IMR-90 (cell line): ENCODE measurements around the gene LDAH. TPM values are rescaled to one million over a fixed set of nuclear protein-coding genes. Genes with fewer than 3 reads are reported as not detected.

Source experiments
- ATAC-seq: fragments of 200-7000 bp; cut with Tn5 transposase; 2 replicates; pipeline ENCODE4 v1.9.1; 2020; ENCODE audit warnings: low read depth, mild to moderate bottlenecking, moderate library complexity
- BruUV-seq: library from RNA; stranded (reverse); fragments of 400-500 nt; replicated peaks from 2 replicates; lab custom pipeline; 2021; lab: Mats Ljungman, UMichigan
- CTCF ChIA-PET: fragments of 300-600 bp; formaldehyde crosslinking; extraction: SDS; loops from one replicate; lab custom pipeline; 2021; ENCODE audit warnings: antibody characterized with exemption; lab: Yijun Ruan, JAX
- POLR2A ChIA-PET: fragments of 300-600 bp; sonication (Branson Sonifier 250); formaldehyde crosslinking; loops from one replicate; lab custom pipeline; 2022; ENCODE audit warnings: antibody characterized with exemption; ENCODE audit not compliant: unreplicated experiment; lab: Charles Lee
- DNase-seq: peaks from one replicate; pipeline ENCODE4 v3.0.0; 2013
- H2AFZ ChIP-seq: replicated peaks from 2 replicates; pipeline ENCODE3; 2013; ENCODE audit warnings: low read length, mild to moderate bottlenecking; ENCODE audit not compliant: poor library complexity
- H2AK5ac ChIP-seq: 2 replicates; pipeline ENCODE4 v1.6.1; 2013; ENCODE audit warnings: low read depth, low read length, inconsistent platforms
- H2AK9ac ChIP-seq: replicated peaks from 2 replicates; pipeline ENCODE3; 2013; ENCODE audit warnings: mild to moderate bottlenecking, low read depth, low read length, moderate library complexity; ENCODE audit not compliant: poor library complexity
- H2BK120ac ChIP-seq: 2 replicates; pipeline ENCODE4 v1.6.1; 2013; ENCODE audit warnings: low read depth, low read length, inconsistent platforms
- H2BK15ac ChIP-seq: 3 replicates; pipeline ENCODE4 v1.6.1; 2013; ENCODE audit warnings: low read depth, low read length, inconsistent platforms
- H2BK20ac ChIP-seq: 2 replicates; pipeline ENCODE4 v1.6.1; 2013; ENCODE audit warnings: low read depth, mild to moderate bottlenecking, inconsistent platforms, low read length, moderate library complexity
- H2BK5ac ChIP-seq: 2 replicates; pipeline ENCODE4 v1.6.1; 2013; ENCODE audit warnings: mild to moderate bottlenecking, low read depth, low read length, inconsistent platforms; ENCODE audit not compliant: poor library complexity, severe bottlenecking
- H3K14ac ChIP-seq: replicated peaks from 2 replicates; pipeline ENCODE4 v1.6.1; 2013; ENCODE audit warnings: low read depth, low read length, inconsistent platforms
- H3K18ac ChIP-seq: 2 replicates; pipeline ENCODE4 v1.6.1; 2013; ENCODE audit warnings: low read depth, low read length, control low read depth
- H3K23ac ChIP-seq: 2 replicates; pipeline ENCODE4 v1.6.1; 2013; ENCODE audit warnings: low read depth, low read length, inconsistent platforms
- H3K27ac ChIP-seq: 2 replicates; pipeline ENCODE4 v1.5.1; 2013; ENCODE audit warnings: mild to moderate bottlenecking, control low read depth, low read length; ENCODE audit not compliant: insufficient read depth
- H3K27me3 ChIP-seq: 2 replicates; pipeline ENCODE4 v1.6.1; 2013; ENCODE audit warnings: low read length; ENCODE audit not compliant: control insufficient read depth, insufficient read depth
- H3K36me3 ChIP-seq: 2 replicates; pipeline ENCODE4 v1.6.1; 2013; ENCODE audit warnings: low read length, mixed read lengths; ENCODE audit not compliant: control insufficient read depth, insufficient read depth
- H3K4ac ChIP-seq: 2 replicates; pipeline ENCODE4 v1.6.1; 2013; ENCODE audit warnings: low read depth, low read length, inconsistent platforms
- H3K4me1 ChIP-seq: 2 replicates; pipeline ENCODE4 v1.6.1; 2013; ENCODE audit warnings: low read length, mixed read lengths; ENCODE audit not compliant: control insufficient read depth, insufficient read depth
- H3K4me2 ChIP-seq: 2 replicates; pipeline ENCODE4 v1.6.1; 2013; ENCODE audit warnings: low read depth, mild to moderate bottlenecking, control low read depth, low read length, moderate library complexity
- H3K4me3 ChIP-seq: 2 replicates; pipeline ENCODE4 v1.5.1; 2013; ENCODE audit warnings: low read depth, mild to moderate bottlenecking, control low read depth, low read length, moderate library complexity; ENCODE audit not compliant: insufficient read depth
- H3K56ac ChIP-seq: 2 replicates; pipeline ENCODE4 v1.6.1; 2013; ENCODE audit warnings: low read length, inconsistent platforms; ENCODE audit not compliant: insufficient read depth; ENCODE audit errors: extremely low read depth
- H3K79me1 ChIP-seq, 2 experiments: 2 replicates each; pipeline ENCODE4 v1.6.1; 2013; ENCODE audit warnings: low read length in 2 of 2, inconsistent platforms in 1 of 2, low read depth in 1 of 2
- H3K9ac ChIP-seq: 2 replicates; pipeline ENCODE4 v1.6.1; 2013; ENCODE audit warnings: low read depth, low read length, control low read depth
- H3K9me1 ChIP-seq: 2 replicates; pipeline ENCODE4 v1.6.1; 2013; ENCODE audit warnings: low read length, inconsistent platforms; ENCODE audit not compliant: insufficient read depth
- H3K9me3 ChIP-seq: 2 replicates; pipeline ENCODE4 v1.6.1; 2013; ENCODE audit warnings: low read length; ENCODE audit not compliant: control insufficient read depth, insufficient read depth
- H4K20me1 ChIP-seq: 2 replicates; pipeline ENCODE4 v1.6.1; 2013; ENCODE audit warnings: low read length, inconsistent platforms; ENCODE audit not compliant: insufficient read depth
- H4K5ac ChIP-seq: 2 replicates; pipeline ENCODE4 v1.6.1; 2013; ENCODE audit warnings: mild to moderate bottlenecking, low read depth, low read length, control low read depth
- H4K8ac ChIP-seq, 2 experiments: 2 replicates each; pipeline ENCODE4 v1.6.1; 2013; ENCODE audit warnings: low read depth in 2 of 2, low read length in 2 of 2, control low read depth in 1 of 2, inconsistent platforms in 1 of 2
- H4K91ac ChIP-seq: 2 replicates; pipeline ENCODE4 v1.6.1; 2013; ENCODE audit warnings: low read depth, low read length, inconsistent platforms; ENCODE audit not compliant: insufficient read depth
- CHD1 ChIP-seq: IDR thresholded peaks from 2 replicates; pipeline ENCODE4 v1.6.1; 2012; ENCODE audit warnings: low read depth, low read length, improper control_type of control experiment
- MAFK ChIP-seq: IDR thresholded peaks from 2 replicates; pipeline ENCODE4 v1.6.1; 2012; ENCODE audit warnings: low read depth, low read length, improper control_type of control experiment
- RAD21 ChIP-seq: IDR thresholded peaks from 2 replicates; pipeline ENCODE4 v1.6.1; 2012; ENCODE audit warnings: low read length, improper control_type of control experiment
- RCOR1 ChIP-seq: IDR thresholded peaks from 2 replicates; pipeline ENCODE4 v1.6.1; 2012; ENCODE audit warnings: mild to moderate bottlenecking, low read length, improper control_type of control experiment; ENCODE audit not compliant: insufficient replicate concordance
- RFX5 ChIP-seq: IDR thresholded peaks from 2 replicates; pipeline ENCODE4 v1.8.0; 2012; ENCODE audit warnings: low read depth, mild to moderate bottlenecking, low read length, moderate library complexity
- SMC3 ChIP-seq: fragments of 150-350 bp; IDR thresholded peaks from 2 replicates; pipeline ENCODE4 v1.6.1; 2016; ENCODE audit warnings: low read depth, mild to moderate bottlenecking, antibody characterized with exemption, low read length, moderate library complexity
- dilution Hi-C: fragments of 300-500 bp; cut with HindIII; formaldehyde crosslinking; loops from one replicate; pipeline ENCODE4 v1.14.3; 2018; ENCODE audit warnings: low sequenced_read_pairs; ENCODE audit not compliant: unreplicated experiment
- in situ Hi-C: fragments of 300-500 bp; cut with MboI; formaldehyde crosslinking; loops from 3 replicates; pipeline ENCODE4 v1.14.3; 2019; ENCODE audit warnings: low sequenced_read_pairs, inconsistent platforms, mixed read lengths
- intact Hi-C: fragments of 100-400 bp; cut with micrococcal nuclease; formaldehyde crosslinking; loops from 2 replicates; pipeline ENCODE4 v1.10.0; 2022
- polyA plus RNA-seq, 3 experiments: library from polyadenylated mRNA; depleted of rRNA; stranded (reverse); fragments of >200 nt; gene quantifications; 2 replicates each; pipeline ENCODE4 v1.2.3, GENCODE V29; 2012; ENCODE audit warnings: low replicate concordance in 1 of 3
- total RNA-seq: library from RNA; depleted of rRNA; stranded (reverse); fragments of >200 nt; gene quantifications from 2 replicates; pipeline ENCODE4 v1.2.3, GENCODE V29; 2012
- TF ChIP-seq, protein P1 (sequence below): conservative IDR thresholded peaks from 2 replicates; pipeline ENCODE4 v1.5.1; 2012; ENCODE audit warnings: mild to moderate bottlenecking, low read depth, low read length, improper control_type of control experiment

Gene LDAH
- total and polyA plus RNA-seq, 2 of the 4 experiments (the other 2 are of a cell fraction), result 12.1 to 31.7 TPM

DNA sequence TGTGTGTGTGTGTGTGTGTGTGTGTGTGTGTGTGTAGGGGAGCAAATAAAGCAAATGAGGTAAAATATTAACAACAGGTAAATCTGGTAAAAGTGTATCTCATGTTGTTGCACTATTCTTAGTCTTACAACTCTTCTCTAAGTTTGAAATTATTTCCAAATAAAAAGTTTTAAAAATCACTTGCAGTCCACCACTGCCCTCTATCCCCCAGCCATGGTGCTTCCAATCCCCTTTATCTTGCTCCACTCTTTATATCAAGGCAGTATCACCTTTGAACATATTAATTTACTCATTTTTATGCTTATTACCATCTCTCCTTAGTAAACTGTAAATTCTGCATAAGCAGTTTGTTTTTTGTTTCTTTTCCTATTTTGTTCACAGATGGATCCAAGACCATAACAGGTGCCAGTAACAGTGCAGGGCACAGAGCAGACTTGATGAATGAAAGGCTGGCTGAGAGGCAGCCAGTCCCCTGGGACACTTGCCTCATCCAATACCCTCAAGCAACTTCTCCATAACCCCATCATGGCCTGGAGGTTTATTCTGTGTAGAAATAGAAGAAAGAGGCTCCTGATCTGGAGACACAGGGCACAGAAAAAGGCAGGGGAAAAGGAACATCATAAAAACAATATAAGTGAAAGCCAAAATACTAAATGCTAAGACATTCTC is 67.6 kb downstream of the LDAH start:
- no peaks in the 10 kb centered on the region for H3K4me1 ChIP-seq
- H2BK5ac ChIP-seq, result no peak overlapping the region
- TF ChIP-seq, protein P1, sequence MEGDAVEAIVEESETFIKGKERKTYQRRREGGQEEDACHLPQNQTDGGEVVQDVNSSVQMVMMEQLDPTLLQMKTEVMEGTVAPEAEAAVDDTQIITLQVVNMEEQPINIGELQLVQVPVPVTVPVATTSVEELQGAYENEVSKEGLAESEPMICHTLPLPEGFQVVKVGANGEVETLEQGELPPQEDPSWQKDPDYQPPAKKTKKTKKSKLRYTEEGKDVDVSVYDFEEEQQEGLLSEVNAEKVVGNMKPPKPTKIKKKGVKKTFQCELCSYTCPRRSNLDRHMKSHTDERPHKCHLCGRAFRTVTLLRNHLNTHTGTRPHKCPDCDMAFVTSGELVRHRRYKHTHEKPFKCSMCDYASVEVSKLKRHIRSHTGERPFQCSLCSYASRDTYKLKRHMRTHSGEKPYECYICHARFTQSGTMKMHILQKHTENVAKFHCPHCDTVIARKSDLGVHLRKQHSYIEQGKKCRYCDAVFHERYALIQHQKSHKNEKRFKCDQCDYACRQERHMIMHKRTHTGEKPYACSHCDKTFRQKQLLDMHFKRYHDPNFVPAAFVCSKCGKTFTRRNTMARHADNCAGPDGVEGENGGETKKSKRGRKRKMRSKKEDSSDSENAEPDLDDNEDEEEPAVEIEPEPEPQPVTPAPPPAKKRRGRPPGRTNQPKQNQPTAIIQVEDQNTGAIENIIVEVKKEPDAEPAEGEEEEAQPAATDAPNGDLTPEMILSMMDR, result peak; percentile 43
- TF ChIP-seq RCOR1 (no peak), RFX5 (no peak), SMC3 (peak; percentile 32; the same call in 1 of the 2 replicates), CHD1 (no peak), RAD21 (peak; percentile 45), MAFK (no peak)
- H4K5ac ChIP-seq, result no peak overlapping the region
- no peak overlapping the region for H2BK15ac ChIP-seq
- no peak overlapping the region for H3K56ac ChIP-seq
- no peak overlapping the region for H3K18ac ChIP-seq
- dilution Hi-C loops, result no loop called here
- H2AK5ac ChIP-seq, result no peak overlapping the region
- no peak overlapping the region for H3K4me3 ChIP-seq
- ATAC-seq (peak; percentile 46; the same call in 1 of the 2 replicates), DNase-seq (peak; percentile 7)
- no peak overlapping the region for H3K23ac ChIP-seq
- intact Hi-C loops, result loop anchor here (2.0 kb wide), 1 partner anchor 94 kb away; no protein-coding TSS in a partner anchor
- no peak overlapping the region for H3K4me2 ChIP-seq
- no peak overlapping the region for H3K9ac ChIP-seq
- H4K91ac ChIP-seq, result no peak overlapping the region
- H4K20me1 ChIP-seq, result no peaks in the 10 kb centered on the region
- H3K79me1 ChIP-seq, result no peaks in the 10 kb centered on the region; a peak in 1 of 4 replicates
- no peak overlapping the region for H4K8ac ChIP-seq
- no peak overlapping the region for H3K4ac ChIP-seq
- in situ Hi-C loops, result no loop called here
- H3K14ac ChIP-seq, result no peak overlapping the region
- H2AK9ac ChIP-seq, result no peak overlapping the region
- no peaks in the 10 kb centered on the region for H3K9me1 ChIP-seq
- CTCF ChIA-PET, result no interaction called here
- POLR2A ChIA-PET, result no interaction called here
- no peaks in the 10 kb centered on the region for H3K27me3 ChIP-seq
- BruUV-seq, result no TSS peak
- no peak overlapping the region for H2BK120ac ChIP-seq
- no peak overlapping the region for H3K27ac ChIP-seq
- H3K9me3 ChIP-seq, result no peaks in the 10 kb centered on the region
- H2AFZ ChIP-seq, result no peak overlapping the region
- no peak overlapping the region for H2BK20ac ChIP-seq
- H3K36me3 ChIP-seq, result peaks cover under 1% of the 10 kb centered on the region; the same call in 1 of the 2 replicates
